HG03521 (cell line): ENCODE results near the gene TMEM181.
"Not testable (repeated sequence)": the region's sequence is repeated elsewhere in the genome, so short reads cannot be mapped to it uniquely, and the experiment has no call there.

Experiments used
- ATAC-seq: cut with Tn5 transposase; IDR thresholded peaks from one replicate; pipeline ENCODE4 v1.9.1; 2021; ENCODE audit warnings: mild to moderate bottlenecking, moderate library complexity; ENCODE audit not compliant: unreplicated experiment

Gene TMEM181, protein sequence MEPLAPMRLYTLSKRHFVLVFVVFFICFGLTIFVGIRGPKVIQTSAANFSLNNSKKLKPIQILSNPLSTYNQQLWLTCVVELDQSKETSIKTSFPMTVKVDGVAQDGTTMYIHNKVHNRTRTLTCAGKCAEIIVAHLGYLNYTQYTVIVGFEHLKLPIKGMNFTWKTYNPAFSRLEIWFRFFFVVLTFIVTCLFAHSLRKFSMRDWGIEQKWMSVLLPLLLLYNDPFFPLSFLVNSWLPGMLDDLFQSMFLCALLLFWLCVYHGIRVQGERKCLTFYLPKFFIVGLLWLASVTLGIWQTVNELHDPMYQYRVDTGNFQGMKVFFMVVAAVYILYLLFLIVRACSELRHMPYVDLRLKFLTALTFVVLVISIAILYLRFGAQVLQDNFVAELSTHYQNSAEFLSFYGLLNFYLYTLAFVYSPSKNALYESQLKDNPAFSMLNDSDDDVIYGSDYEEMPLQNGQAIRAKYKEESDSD

DNA sequence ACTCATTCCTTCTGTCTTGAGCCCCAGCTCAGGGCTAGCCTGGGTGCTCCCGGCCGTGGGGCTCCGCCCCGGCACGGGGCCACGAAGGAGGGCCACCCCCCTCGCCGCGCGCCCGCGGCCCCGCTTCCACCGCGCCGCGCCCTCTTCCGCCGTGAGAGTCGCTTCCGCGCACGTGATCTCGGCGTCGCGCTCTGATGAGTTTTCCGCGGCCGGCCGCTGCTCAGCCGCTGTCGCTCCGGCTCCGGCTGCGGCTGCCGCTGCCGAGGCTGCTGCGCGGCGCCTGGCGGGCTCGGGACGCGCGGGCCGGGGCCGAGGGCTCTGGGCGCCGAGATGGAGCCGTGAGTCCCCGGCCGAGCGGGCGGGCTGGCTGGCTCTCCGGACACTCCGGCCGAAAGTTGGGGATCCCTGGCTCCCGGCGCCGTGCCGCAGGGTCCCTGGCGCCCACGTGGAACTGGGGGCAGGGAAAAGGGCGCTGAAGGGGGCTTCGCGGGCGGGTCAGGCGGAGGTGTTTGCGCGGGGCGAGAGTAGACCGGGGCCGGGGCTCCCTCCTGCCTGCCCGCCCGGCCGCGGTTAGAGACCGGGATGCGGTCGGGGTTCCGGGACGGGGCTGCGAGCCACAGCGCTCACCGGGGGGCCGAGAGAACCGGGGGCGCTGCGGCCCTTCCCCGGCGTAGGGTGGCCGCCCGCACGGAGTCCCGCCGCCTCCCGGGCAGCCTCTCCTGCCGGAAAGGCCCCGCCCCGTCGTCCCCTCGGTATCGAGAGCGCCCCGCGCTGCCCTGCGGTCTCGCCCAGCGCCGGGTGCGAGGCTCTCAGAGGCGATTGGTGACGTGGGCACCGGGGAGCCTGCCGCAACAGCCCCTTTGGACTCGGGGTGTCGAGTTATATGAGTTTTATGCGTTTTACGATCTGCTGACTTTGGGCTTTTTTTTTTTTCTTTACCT, at the start of gene TMEM181:
Gene TMEM181 (plus strand): TSS at position 197 of the 941 bp plus-strand sequence. CDS start 134 bp downstream, at position 331.
- ATAC-seq: peak; percentile 88

DNA sequence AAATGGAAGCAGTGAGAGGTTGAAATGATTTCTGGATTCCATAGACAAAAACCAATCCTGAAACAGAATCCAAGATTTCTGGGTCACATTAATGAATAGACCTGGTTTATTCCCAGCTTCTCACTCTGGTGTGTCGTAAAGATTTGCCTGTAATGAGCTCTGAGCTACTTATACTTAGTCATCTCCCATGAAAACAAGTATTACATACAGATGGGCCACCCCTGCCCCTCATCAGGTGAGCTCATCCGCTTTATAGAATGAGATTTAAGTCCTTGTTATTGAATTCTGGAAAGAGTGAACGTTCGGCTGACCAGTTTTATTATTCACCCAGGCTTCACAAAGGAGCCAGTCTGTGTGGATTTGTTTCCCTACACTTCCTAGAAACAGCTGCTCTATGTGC, 47.1 kb upstream of the TMEM181 start:
- ATAC-seq: no peak

DNA sequence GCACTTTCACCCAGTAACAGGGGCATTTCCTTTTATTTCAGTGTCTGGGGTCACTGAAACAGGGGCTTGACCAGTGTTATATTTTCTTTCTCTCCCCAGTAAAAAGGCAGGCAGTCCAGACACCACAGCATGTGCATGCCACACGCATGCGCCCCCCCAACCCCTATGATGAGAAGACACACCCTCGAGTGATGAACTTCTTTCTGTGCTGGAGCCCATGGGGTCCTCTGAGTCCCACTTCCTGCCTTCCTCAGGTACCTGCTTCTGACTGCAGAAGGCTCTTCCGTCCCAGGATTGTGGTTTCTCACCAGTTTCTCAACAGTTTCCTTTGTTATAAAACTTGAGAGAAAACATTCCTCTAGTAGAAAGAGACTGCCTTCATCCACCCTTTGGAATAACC, 45.7 kb upstream of the TMEM181 start:
- ATAC-seq: no peak

DNA sequence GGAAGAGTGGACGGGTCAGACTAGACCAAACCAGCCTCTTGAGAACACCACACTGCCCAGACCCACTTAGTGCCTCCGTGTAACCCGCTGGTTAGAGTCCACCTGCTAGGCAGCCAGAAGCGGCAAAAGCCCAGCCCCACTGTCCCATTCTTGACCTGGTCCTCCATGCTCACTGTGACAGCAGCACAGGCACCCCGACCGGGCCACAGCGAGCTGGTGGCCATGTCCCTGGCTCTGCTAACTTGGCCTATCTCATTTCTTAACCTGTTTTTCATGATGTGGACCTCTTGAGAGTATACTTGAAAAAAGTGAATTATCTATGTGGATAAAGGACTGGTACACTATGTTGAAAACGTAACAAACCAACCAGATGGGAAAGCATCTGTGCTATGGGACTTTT, 44.9 kb upstream of the TMEM181 start:
- ATAC-seq: no peak

DNA sequence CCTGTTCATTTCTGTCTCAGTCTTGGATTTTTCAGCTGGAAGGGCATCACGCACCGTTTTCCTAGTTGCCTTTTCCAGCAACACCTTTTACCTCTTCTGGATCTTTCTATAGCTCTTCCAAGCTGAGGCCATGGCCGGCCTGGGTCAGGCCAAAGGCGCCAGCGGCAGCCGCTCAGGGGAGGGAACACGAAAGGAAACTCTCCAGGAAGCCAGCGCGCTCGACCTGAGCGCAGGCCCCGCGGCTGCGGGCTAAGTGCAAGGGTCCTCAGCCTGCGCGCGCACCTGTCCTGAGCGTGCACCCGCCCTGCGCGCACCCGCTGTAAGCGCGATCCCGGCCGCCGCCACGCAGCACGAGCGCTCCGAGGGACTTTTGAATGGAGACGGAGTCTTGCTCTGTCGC, 43.8 kb upstream of the TMEM181 start:
- no peak for ATAC-seq

DNA sequence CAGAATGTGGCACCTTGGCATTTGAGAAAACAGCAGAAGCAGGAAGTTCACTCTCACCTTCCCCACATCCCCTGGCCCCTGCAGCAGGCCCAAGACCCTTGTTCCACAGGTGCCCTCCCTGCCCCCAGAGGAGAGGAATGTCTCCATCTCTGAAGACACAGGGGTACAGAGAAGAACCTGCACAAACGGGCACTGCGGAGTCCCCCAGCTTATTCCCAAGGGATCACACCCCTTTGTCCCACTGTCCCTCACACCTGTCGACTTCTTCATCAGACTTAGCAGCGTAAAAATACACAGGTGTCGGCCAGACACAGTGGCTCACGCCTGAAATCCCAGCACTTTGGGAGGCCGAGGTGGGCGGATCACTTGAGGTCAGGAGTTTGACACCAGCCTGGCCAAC, 42.9 kb upstream of the TMEM181 start:
- no peak for ATAC-seq

DNA sequence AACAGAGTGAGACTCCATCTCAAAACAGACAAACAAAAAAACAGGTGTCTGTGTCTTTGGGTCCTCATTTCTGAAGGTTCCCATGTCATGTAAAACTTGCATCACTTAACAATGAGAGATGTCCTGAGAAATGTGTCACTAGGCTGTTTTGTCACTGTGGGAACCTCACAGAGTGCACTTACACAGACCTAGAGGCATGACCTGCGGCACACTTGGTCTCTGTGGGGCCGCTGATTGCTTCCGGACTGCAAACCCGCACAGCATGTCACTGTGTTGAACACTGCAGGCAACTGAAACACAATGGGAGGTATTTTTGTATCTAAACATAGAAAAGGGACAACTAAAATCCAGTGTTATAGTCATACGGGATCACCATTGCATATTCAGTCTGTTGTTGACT, 42.3 kb upstream of the TMEM181 start:
- ATAC-seq: no peak

DNA sequence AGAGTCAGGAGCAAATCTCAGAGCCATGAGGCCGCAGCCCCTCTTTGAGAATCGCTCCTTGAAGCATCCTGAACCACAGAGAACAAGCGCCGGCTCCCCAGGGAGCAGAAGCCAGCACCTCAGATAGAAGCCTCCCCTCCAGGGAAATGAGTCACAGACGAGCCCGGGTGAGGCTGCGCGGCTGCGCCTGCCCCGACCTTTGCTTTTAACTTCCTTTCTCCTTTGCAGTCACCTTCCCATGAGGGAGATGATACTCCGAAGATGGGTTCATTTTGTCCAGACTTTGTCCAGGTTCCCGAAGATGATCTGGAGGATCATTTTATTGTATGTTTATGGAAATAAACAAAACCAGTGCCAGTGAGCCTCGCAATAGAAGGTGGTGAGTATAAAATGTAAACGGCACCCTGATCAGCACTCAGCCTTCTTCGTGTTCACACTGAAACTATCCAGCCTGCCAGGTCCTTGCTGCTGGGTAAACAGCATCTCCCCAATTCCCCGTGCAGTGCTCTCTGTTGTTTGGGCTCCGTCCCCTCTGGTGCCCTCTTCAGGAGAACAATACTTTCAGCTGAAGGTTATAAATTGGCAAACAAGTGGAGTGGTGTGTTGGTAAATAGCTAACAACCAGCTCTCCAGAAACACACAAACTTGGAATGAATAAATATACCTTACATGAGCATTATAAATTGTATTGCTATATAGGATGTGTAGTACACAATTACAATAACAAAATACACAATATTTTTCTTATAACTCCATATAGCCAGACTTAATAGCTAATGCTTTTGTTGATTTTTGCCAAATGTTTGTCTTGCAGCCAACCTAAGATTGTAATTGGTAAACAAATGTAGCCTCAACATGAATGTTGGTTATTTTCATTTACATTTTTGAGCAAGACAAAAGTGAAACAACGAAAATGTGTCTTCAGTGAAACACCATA, 41.4 kb upstream of the TMEM181 start:
- ATAC-seq: peak; percentile 72

DNA sequence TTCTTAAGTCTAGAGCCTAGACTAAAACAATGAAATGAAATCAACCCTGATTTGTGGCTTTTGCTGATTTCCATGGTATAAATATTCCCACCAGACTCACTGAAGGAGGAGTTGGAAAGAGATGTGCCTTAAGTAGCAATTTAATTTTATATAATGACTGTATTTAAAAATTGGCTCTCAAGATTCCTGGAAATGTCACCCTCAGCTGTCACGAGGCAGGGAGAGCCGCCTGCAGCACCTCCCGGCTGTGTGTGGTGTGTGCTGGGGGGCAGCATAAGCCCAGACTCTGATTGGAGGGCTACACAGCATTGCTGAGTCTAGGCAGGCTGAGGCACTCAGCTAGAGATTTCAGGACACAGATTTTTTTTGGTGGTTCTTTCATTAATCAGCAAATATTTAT, 40.6 kb upstream of the TMEM181 start:
- no peak for ATAC-seq

DNA sequence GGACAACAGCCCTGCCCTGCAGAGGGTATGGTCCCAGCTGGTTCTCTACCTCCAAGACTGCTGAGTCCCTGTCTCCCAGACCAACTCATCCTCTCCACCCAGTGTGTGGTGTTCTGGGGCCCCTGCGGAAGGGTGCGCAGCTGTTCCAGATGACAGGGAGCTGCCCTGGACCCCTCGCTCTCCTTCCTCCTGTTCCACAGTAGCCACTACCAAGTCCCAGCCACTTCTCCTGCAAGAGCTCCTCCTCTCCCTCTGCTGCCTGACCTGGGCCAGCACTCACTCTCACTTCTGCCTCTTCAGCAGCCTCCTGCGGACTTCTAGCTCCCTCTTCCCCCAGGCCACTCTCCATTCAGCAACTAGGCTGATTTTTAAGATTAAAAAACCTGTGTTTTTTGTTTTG, 40.1 kb upstream of the TMEM181 start:
- no peak for ATAC-seq

DNA sequence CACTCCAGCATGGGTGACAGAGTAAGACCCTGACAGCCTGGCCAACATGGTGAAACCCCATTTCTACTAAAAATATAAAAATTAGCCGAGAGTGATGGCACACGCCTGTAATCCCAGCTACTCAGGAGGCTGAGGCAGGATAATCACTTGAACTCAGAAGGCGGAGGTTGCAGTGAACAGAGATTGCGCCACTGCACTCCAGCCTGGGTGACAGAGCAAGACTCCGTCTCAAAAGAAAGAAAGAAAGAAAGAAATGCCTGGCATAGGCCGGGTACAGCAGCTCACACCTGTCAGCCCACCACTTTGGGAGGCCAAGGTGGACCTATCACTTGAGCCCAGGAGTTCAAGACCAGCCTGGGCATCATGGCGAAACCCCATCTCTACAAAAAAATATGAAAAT, 38.9 kb upstream of the TMEM181 start:
- ATAC-seq: not testable (repeated sequence)

DNA sequence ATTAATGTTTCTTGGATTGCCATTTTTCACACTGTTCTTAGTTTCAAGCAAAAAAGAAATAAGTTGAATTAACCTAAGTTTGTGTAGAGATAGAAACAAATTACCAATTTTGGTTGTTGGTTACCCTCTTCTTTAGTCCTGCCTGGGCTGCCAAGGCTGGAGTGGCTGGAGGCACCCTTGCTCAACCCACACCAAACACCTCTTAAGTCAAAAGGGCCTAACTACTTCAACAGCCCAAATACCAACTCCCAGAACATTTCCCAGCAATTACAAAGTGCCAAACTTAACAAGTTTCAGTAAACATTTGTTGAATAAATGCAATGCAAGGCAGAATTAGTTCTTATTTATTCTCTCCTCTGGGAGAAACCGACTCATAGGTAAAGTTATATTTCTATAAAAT, 38.1 kb upstream of the TMEM181 start:
- ATAC-seq: no peak

DNA sequence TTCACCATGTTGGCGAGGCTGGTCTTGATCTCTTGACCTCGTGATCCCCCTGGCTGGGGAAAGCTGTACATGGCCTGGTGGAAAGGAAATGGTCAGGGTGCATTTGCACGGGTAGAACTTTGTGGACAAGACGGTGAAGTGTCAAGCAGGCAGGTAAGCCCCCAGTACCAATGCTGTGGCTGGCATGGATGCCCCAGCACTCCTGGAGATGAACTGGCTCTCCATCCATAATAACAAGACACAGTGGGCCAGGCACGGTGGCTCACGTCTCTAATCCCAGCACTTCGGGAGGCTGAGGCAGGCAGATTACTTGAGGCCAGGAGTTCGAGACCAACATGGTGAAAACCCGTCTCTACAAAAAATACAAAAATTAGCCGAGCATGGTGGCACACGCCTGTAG, 37.3 kb upstream of the TMEM181 start:
- no peak for ATAC-seq

DNA sequence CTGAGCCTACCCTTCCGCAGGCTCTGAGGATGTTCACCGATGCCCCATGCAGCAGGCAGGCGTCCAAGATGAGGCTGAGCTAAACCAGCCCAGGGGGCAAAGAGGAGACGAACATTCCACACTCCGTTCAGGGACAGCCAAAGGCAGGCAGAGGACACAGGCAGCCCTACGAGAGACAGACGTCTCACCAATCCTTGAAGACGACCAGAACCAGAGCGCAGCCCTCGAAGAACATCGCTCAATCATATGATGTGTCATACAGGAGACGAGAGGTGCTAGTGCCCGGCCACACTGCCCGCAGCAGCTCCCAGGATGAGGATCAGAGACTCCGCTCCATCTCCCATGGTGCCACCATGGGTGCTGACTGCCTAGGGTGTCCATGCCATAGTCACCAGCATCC, 35.6 kb upstream of the TMEM181 start:
- ATAC-seq: no peak

DNA sequence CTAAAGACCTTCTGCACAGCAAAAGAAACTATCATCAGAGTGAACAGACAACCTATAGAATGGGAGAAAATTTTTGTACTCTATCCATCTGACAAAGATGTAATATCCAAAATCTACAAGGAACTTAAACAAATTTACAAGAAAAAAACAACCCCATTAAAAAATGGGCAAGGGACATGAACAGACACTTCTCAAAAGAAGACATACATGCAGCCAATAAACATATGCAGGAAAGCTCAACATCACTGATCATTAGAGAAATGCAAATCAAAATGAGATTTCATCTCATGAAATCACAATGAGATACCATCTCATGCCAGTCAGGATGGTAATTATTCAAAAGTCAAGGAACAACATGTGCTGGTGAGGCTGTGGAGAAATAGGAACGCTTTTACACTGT, 32.0 kb upstream of the TMEM181 start:
- not testable (repeated sequence) for ATAC-seq

DNA sequence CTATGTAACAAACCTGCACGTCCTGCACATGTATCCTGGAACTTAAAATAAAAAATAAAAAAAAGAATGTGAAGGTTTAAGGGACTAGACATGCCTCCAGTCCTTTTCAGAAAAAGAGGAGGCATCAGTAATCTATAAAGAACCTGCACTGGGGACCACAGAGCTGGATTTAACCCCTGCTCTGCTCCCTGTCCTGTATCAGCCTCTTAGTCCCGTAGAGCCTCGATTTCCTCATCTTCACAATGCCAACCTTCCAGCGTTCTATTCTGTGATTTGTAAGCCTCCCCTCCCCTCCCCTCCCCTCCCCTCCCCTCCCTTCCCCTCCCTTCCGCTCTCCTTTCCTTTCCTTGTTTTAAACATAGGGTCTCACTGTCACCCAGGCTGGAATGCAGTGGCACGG, 31.1 kb upstream of the TMEM181 start:
- no peak for ATAC-seq

DNA sequence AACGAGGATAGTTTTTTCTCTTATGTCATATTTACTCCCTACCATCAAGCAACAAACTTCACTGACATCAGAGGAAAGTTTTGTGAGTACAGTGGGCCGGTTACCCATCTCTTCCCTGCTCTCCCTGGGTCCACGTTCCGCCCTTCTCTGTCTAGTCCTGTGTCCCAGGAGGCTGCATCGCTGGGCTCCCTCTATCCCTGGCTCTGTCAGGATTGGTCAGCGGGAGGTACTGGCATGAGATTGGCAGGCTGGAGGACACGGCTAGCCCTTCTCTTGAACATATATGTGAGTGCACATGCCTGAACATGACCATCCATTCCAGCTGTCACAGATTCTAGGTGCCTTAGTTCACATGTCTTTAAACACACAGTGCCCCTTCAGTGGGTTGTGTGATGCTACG, 30.3 kb upstream of the TMEM181 start:
- no peak for ATAC-seq

DNA sequence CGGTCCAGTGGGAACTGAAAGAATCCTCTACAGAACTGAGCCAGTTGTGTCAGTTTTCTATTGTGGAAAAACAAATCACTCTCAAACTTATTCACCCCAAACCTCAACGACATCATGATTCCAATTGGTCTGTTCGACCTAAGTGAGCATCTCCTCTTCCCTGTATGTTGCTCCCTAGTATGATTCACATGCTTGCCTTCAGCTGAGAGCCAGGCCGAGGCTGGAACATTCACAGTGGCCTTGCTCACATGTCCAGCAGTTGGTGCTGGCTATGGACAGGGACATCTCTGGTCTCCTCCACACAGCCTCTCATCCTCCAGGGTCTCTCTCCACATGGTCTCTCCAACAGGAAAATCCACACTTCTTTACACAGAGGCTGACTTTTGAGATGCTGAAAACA, 28.3 kb upstream of the TMEM181 start:
- ATAC-seq: no peak

DNA sequence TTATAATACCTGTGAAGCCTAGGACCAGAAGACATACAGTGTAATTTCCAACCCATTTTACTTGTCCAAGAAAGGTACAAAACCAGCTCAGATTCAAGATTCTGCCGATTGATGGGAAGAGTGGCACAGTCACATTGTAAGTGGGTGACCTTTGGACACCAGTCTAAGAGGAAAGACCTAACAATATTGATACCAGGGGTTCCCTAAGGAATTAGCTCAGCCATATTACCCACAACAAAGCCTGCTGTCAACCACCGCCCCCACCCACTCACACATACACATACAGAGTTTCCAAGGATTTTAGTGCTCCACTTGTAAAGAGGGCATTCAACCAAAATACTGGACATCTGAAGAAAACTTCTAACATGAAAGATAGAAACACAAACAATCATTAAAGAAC, 27.9 kb upstream of the TMEM181 start:
- ATAC-seq: no peak

DNA sequence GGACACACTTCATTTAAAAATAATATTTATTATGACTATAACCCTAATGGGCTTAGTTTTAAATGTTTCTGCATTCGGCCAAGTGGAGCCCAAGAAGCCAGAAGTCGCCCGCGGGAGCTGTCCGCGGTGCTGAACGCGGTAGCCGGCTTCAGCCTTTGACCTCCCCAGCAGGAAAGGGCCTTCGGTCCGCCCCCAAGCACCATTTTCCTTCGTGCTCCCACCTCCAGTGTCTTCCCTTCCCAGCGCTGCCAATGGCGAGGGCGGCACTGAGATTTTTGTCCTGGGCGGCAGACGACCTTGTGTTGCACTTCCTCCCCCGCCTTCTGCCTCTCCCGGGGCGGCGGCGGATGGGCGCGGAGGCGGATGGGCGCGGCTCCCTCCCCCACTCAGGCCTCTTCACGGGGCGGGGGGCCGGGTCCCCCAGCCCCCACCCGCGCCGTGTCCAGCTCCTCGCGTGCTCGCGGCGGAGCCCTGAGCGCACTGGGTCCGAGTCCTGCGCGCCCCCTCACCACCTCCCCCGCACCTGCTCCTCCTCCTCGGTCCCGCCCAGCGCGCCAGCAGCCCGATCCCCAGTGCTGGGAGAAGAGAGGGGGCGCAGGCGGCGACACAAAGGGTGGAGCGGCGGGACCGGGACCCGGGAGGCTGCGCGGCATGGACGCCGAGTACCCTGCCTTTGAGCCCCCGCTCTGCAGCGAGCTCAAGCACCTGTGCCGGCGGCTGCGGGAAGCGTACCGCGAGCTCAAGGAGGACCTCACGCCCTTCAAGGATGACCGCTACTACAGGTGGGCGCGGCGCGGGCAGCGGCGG, 23.6 kb upstream of the TMEM181 start:
- ATAC-seq: peak; percentile 43
